GM23248 (cell line): Measurements from ENCODE around the gene POFUT2.

ENCODE experiments used
- EZH2 ChIP-seq: fragments of 200-600 bp; sonication (generic); IDR thresholded peaks from 2 replicates; pipeline ENCODE4 v1.6.1; 2018; ENCODE audit warnings: antibody characterized with exemption, mild to moderate bottlenecking; ENCODE audit not compliant: insufficient read depth, poor library complexity, severe bottlenecking
- EZH2phosphoT487 ChIP-seq: fragments of 200-600 bp; sonication (generic); IDR thresholded peaks from 2 replicates; pipeline ENCODE4 v1.6.1; 2018; ENCODE audit warnings: antibody characterized with exemption, moderate library complexity, mild to moderate bottlenecking, low read depth; ENCODE audit not compliant: insufficient read depth

DNA sequence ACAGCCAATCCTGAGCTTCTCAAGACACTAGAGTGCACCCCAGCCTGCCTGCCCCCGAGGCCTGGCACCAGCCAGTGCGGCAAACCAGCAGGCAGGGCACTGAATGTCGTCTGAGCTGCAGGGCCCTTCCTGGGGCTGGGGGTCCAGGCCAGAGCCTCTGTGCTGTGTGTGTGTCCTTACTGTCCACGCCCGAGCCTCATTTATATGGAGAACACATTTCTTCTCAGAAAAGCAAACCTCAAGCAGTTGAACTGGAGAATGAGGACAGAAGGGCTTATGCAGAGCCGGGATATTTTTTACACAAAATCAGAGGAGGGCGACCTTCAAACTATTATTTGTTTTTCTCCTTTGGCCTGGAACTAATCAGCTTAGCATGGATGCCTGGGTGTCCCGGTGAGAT is 52.7 kb downstream of the POFUT2 start:
- no peak for TF ChIP-seq EZH2
- no peak for TF ChIP-seq EZH2phosphoT487
